Chondrocyte (in vitro differentiated cells): Measurements from ENCODE around the gene ZNF772. TPM values are rescaled to one million over a fixed set of nuclear protein-coding genes. Genes with fewer than 3 reads are reported as not detected.

Source experiments
- DNase-seq: peaks from one replicate; pipeline ENCODE4 v3.0.0; 2021; ENCODE audit warnings: mixed read lengths, low spot score
- H3K27ac Mint-ChIP-seq: one replicate; pipeline ENCODE4 v1.8.0; 2021; ENCODE audit warnings: mild to moderate bottlenecking, moderate library complexity, mixed read lengths; ENCODE audit not compliant: unreplicated experiment
- H3K27me3 Mint-ChIP-seq: 2 replicates; pipeline ENCODE4 v1.8.0; 2021; ENCODE audit warnings: low read depth, mixed read lengths
- H3K36me3 Mint-ChIP-seq: 2 replicates; pipeline ENCODE4 v1.8.0; 2021; ENCODE audit warnings: low read depth, mixed read lengths
- H3K4me1 Mint-ChIP-seq: 2 replicates; pipeline ENCODE4 v1.8.0; 2021; ENCODE audit warnings: low read depth, mild to moderate bottlenecking, mixed read lengths
- H3K4me3 Mint-ChIP-seq: one replicate; pipeline ENCODE4 v1.8.0; 2021; ENCODE audit warnings: mild to moderate bottlenecking, moderate library complexity, mixed read lengths; ENCODE audit not compliant: unreplicated experiment
- H3K9me3 Mint-ChIP-seq: 2 replicates; pipeline ENCODE4 v1.8.0; 2021; ENCODE audit warnings: low read depth, mixed read lengths
- CTCF ChIP-seq: fragments of 200-600 bp; sonication (generic); IDR thresholded peaks from 2 replicates; pipeline ENCODE4 v1.5.0; 2021; ENCODE audit warnings: antibody characterized with exemption, mild to moderate bottlenecking, moderate library complexity
- total RNA-seq: library from RNA; stranded (reverse); gene quantifications from 3 replicates; pipeline ENCODE4 v1.2.1, GENCODE V29; 2021

Gene ZNF772
- total RNA-seq, 1 donor from 2014 or later = 6.0 TPM

DNA sequence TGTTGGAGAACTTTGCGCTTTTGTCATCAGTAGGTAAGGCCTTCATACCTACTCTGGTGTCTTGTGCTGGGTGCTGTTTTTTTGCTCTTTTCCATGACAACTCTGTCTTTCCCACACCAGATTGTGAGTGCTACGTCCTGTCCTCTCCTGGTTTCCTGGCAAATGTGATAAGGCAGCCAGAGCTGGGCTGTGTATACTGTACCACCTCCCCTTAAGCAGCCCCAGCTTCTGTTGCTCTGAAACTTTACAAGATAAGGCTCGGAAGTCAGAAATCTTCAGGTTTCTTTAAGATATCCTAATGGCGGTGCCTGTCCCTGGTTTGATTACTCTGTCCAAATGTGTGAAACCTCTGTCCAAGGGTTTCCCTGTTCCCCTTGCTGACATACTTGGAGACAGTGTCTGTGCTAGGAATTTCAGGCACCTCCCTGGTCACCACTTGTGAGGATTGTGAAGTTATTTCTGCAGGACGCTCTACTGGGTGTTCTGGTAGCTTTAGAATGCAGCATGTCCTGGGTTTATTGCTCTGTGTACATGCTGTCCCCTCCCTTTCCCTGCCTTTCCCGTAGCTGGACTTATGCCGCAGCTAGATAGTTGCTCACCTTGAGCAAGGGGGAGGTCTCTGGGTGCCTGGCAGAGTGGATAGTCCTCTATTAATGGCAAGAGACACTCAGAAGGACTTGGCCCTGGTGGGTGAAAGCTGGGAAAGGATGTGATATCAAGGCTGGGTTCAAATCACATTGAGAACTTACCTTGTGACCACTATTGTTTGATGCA lies 35.2 kb downstream of the ZNF772 start:
- H3K9me3 Mint-ChIP-seq = peaks cover 28% of the 10 kb centered on the region
- no peak overlapping the region for H3K27ac Mint-ChIP-seq
- no peak for DNase-seq
- H3K36me3 Mint-ChIP-seq = peaks cover 46% of the 10 kb centered on the region
- no peaks in the 10 kb centered on the region for H3K4me1 Mint-ChIP-seq
- TF ChIP-seq CTCF = no peak
- no peak overlapping the region for H3K4me3 Mint-ChIP-seq
- H3K27me3 Mint-ChIP-seq = no peaks in the 10 kb centered on the region

DNA sequence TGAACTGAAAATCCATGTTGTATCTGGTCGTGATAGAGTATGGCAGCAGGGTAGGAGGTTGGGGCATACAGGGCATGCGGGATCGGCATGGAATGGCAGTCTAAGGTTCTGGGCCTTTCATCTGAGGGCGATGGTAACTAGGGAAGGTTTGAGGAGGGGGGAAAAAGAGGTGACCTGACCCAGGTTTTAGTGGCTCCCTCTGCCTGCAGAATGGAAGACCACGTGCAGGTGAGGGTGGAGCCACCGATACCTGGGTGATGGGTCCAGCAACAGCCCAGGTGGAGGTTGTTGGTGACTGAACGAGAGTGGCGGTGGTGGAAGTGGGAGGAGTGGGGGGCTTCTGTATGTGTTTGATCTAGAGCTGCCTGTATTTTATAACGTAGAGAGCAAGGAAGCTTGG lies 38.4 kb downstream of the ZNF772 start:
- H3K9me3 Mint-ChIP-seq = peaks cover 19% of the 10 kb centered on the region
- no peak overlapping the region for H3K4me3 Mint-ChIP-seq
- peaks cover 34% of the 10 kb centered on the region for H3K36me3 Mint-ChIP-seq
- no peak for TF ChIP-seq CTCF
- no peaks in the 10 kb centered on the region for H3K27me3 Mint-ChIP-seq
- DNase-seq = no peak
- H3K27ac Mint-ChIP-seq = no peak overlapping the region
- peaks cover 23% of the 10 kb centered on the region for H3K4me1 Mint-ChIP-seq

DNA sequence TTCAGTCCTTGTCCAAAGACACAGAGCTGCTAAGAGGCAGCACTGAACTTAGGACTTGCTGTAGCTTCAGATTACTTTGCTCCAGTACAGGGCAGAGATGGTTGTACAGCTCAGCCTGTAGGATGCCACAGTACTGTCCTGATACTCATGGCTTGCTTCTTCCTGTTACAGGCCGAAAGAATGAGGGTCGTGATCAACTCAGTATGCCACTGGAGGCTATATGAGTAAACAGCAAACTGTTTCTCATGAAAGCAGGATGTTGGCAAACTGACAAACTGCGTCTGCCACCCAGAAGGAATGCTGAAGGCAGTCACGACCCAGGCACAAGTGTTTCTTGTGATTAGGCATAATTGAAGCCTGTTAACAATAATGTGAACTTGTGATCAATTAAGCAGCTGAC lies 39.4 kb downstream of the ZNF772 start:
- Mint-ChIP-seq H3K27me3 (no peaks in the 10 kb centered on the region), H3K4me1 (peaks cover 23% of the 10 kb centered on the region)

DNA sequence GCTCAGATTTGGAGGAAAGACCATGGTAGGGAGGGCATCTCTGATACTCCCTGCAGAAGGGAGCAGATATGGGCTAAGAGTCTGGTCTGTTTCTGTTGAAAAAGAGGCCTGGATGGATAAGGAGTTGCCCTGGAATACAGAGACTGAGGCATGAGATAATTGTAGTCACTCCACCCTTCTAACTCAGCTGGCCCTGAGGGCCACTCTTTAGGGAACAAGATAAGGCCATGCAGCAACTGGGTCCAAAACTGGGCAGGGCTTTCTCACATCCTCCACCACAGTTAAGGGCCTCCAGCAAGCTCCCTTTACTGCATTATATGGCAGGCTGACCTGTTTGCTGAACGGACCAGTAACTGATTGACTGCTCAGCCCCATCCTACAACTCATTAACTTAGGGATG lies 40.9 kb downstream of the ZNF772 start:
- no peak overlapping the region for H3K27ac Mint-ChIP-seq
- H3K4me3 Mint-ChIP-seq = peak overlapping the region; percentile 86
- peaks cover 18% of the 10 kb centered on the region for H3K36me3 Mint-ChIP-seq

More for the DNA sequence above, 39.4 kb downstream of the ZNF772 start:
- TF ChIP-seq CTCF = no peak
- no peak overlapping the region for H3K27ac Mint-ChIP-seq
- no peak for DNase-seq
- H3K36me3 Mint-ChIP-seq = peaks cover 24% of the 10 kb centered on the region
- H3K9me3 Mint-ChIP-seq = peaks cover 23% of the 10 kb centered on the region
- H3K4me3 Mint-ChIP-seq = no peak overlapping the region

More for the DNA sequence above, 40.9 kb downstream of the ZNF772 start:
- Mint-ChIP-seq H3K27me3 (no peaks in the 10 kb centered on the region), H3K9me3 (peaks cover 13% of the 10 kb centered on the region), H3K4me1 (peaks cover 23% of the 10 kb centered on the region)
- TF ChIP-seq CTCF = no peak
- DNase-seq = no peak
